Thyroid gland (tissue), 4 donors: ENCODE measurements around the gene PCID2.

ENCODE experiments used
- POLR2A ChIP-seq, 2 donors: fragments of 450-650 bp; IDR thresholded peaks; one replicate each; pipeline ENCODE4 v1.6.1; 2017; ENCODE audit warnings: antibody characterized with exemption in 2 of 2, mild to moderate bottlenecking in 2 of 2, moderate library complexity in 1 of 2
- TF ChIP-seq, protein P1 (sequence below), 6 experiments: fragments of 200-600 bp in 3 of 6; fragments of 450-650 bp in 3 of 6; sonication (generic) in 3 of 6; IDR thresholded peaks; one replicate each; pipeline ENCODE4 v1.5.1; 2016 to 2019; ENCODE audit warnings: antibody characterized with exemption in 6 of 6, mild to moderate bottlenecking in 2 of 6, inconsistent platforms in 1 of 6, moderate library complexity in 1 of 6

DNA sequence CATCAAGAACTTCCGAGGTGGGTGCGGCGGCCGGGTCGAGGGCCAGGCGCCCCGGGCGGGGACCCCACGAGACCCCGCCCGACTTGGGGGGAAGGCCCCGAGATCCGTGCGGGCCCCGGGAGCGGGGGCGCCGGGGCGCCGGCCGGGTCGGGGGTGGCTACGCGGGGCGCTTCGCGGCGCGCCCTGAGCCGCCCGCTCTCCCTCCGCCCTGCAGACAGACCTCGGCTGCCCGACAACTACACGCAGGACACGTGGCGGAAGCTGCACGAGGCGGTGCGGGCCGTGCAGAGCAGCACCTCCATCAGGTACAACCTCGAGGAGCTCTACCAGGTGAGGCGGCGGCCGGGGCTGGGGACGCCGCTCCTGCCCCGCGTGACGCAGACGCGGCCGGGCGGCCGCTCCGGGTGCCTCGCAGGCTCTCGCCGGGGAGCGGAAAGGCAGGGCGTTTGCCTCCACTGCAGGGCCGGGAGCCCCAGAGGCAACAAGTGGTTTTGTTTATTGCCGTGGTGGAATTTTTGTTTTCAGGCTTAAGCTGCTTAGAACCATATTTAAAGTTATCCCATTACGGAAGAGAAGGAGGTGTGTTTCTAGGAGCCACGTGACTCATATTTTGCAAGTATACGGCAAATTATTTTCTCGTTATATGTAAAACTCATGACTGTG, 1.4 kb upstream of the PCID2 start:
- TF ChIP-seq, protein P1, sequence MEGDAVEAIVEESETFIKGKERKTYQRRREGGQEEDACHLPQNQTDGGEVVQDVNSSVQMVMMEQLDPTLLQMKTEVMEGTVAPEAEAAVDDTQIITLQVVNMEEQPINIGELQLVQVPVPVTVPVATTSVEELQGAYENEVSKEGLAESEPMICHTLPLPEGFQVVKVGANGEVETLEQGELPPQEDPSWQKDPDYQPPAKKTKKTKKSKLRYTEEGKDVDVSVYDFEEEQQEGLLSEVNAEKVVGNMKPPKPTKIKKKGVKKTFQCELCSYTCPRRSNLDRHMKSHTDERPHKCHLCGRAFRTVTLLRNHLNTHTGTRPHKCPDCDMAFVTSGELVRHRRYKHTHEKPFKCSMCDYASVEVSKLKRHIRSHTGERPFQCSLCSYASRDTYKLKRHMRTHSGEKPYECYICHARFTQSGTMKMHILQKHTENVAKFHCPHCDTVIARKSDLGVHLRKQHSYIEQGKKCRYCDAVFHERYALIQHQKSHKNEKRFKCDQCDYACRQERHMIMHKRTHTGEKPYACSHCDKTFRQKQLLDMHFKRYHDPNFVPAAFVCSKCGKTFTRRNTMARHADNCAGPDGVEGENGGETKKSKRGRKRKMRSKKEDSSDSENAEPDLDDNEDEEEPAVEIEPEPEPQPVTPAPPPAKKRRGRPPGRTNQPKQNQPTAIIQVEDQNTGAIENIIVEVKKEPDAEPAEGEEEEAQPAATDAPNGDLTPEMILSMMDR (IDR thresholded peaks at IDR 0.05), result no peak
- TF ChIP-seq POLR2A (IDR thresholded peaks at IDR 0.05), result no peak
